GM12875 (cell line): Measurements from ENCODE around the gene RNF222.
"Not testable (repeated sequence)": the region's sequence is repeated elsewhere in the genome, so short reads cannot be mapped to it uniquely, and the experiment has no call there.

ENCODE experiments used
- H3K4me3 ChIP-seq: one replicate; pipeline ENCODE4 v1.5.1; 2011; ENCODE audit warnings: low read depth, low read length, control low read depth
- TF ChIP-seq, protein P1 (sequence below): IDR thresholded peaks from 2 replicates; pipeline ENCODE4 v1.5.1; 2011; ENCODE audit warnings: low read depth, mild to moderate bottlenecking, control low read depth, inconsistent platforms, low read length, moderate library complexity, borderline replicate concordance; ENCODE audit not compliant: insufficient read depth

The RNF222 gene

DNA sequence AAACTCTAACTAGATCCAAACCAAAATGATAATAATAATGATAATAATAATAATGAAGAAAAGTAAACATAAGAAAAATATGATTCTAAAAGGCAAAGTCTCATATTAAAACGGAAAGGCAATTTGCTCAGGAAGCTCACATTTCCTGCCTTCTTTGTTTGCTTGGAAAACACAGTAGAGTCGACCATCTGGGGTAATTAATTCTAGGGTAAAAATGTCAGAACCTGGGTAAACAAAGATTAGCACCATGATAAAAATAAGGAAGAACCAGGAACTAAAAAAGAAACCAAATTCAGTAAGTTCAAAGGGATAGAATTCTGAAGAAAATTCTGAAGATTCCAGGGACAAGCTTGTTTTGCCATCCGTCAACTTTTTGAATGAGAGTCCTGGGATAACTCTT, 37.4 kb downstream of the RNF222 start:
- no peak overlapping the region for H3K4me3 ChIP-seq
- TF ChIP-seq, protein P1, sequence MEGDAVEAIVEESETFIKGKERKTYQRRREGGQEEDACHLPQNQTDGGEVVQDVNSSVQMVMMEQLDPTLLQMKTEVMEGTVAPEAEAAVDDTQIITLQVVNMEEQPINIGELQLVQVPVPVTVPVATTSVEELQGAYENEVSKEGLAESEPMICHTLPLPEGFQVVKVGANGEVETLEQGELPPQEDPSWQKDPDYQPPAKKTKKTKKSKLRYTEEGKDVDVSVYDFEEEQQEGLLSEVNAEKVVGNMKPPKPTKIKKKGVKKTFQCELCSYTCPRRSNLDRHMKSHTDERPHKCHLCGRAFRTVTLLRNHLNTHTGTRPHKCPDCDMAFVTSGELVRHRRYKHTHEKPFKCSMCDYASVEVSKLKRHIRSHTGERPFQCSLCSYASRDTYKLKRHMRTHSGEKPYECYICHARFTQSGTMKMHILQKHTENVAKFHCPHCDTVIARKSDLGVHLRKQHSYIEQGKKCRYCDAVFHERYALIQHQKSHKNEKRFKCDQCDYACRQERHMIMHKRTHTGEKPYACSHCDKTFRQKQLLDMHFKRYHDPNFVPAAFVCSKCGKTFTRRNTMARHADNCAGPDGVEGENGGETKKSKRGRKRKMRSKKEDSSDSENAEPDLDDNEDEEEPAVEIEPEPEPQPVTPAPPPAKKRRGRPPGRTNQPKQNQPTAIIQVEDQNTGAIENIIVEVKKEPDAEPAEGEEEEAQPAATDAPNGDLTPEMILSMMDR = no peak

DNA sequence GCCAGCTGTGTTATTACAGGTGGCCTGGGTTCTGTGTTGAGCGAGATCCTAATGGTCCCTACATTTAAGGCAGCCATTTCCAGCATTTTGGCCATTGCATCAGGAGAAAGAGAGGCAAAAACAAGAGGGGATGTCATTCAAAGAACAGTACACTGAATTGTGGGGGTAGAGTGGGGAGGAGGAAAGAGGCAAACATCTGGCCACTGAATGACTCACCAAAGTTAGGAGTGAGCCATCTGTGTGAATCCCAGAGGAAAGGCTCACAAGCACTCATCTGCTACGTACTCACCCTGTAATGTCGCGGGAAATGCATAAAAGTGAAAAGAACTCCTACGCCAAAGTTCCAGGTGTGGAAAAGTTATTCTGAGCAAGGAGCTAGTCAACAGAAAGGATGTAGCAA, 37.9 kb downstream of the RNF222 start:
- TF ChIP-seq, protein P1 = no peak
- H3K4me3 ChIP-seq = no peak overlapping the region

DNA sequence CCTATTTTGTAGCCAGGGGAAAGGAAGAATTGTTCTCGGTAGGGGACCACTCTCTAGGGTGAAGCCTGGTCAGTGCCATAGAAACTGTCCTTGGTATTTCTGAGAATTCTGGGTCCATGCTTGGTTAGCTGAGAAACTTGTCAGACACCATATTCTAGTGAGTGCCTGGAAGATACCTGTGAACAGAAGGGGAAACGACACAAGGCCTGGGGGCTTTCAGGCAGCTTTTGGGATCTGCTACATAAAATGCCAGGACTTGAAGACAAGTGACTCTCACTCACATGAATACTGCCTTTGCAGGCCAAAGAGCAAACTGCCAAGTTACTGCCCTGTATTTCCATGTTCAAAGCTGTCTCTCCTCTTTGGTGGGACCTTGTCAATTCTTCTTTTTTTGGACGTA, 39.7 kb downstream of the RNF222 start:
- TF ChIP-seq, protein P1 = no peak
- no peak overlapping the region for H3K4me3 ChIP-seq

DNA sequence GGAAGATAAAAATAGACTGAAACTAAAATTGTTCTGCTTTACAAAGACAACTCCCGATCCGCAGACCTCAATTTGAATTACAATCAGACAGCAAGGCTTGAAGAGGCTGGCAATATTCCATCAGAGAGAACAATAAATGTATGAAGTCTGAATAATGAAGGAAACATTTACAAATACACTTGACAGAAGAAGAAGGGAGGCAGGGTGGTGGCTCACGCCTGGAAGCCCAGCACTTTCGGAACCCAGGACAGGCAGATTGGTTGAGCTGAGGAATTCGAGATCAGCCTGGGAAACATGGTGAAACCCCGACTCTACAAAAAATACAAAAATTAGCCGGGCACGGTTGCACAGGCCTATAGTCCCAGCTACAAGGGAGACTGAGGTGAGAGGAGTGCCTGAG, 43.4 kb downstream of the RNF222 start:
- no peak overlapping the region for H3K4me3 ChIP-seq
- TF ChIP-seq, protein P1 = no peak

DNA sequence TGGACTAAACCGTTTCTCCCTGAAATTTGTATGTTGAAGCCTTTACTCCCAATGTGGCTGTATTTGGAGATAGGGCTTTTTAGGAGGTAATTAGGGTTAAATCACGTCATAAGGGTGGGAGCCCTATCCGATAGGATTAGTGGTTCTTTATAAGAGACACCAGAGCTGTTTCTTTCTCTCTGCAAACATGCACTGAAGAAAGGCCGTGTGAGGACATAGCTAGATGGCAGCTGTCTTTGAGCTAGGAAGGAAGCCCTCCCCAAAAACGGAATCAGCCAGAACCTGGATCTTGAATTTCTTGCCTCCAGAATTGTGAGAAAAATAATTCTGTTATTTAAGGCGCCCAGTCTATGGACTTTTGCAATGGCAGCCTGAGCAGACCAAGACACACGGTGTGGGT, 43.9 kb downstream of the RNF222 start:
- TF ChIP-seq, protein P1 = no peak
- no peak overlapping the region for H3K4me3 ChIP-seq

DNA sequence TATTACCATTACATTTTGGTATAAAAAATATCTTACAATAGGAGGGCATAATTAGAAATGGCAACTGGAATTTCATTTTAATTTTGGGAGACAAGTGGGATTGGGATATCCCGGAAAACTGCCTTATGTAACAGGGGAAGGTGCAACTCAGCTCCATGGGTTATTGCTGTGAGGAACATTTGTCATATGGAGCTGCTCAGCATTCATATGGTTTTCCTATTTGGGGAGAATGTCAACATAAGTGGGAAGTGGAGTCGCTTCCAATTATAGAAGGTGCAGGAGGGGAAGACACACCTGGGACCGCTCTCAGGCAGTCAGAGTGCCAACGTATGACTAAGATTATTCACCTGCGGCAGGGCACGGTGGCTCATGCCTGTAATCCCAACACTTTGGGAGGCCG, 47.3 kb downstream of the RNF222 start:
- H3K4me3 ChIP-seq = no peak overlapping the region
- TF ChIP-seq, protein P1 = no peak

DNA sequence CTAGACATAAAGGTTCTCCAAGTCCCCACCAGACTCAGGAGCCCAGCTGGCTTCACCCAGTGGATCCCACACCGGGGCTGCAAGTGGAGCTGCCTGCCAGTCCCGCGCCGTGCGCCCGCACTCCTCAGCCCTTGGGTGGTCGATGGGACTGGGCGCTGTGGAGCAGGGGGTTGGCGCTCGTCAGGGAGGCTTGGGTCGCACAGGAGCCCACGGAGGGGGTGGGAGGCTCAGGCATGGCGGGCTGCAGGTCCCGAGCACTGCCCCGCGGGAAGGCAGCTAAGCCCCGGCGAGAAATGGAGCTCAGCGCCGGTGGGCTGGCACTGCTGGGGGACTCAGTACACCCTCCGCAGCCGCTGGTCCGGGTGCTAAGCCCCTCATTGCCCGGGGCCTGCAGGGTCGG, 50.6 kb downstream of the RNF222 start:
- not testable (repeated sequence) for H3K4me3 ChIP-seq
